HG02642 (cell line): ENCODE measurements around the gene PPP4R1.

ENCODE experiments used
- ATAC-seq: cut with Tn5 transposase; IDR thresholded peaks from one replicate; pipeline ENCODE4 v1.9.1; 2021; ENCODE audit warnings: mild to moderate bottlenecking; ENCODE audit not compliant: unreplicated experiment, poor library complexity

PPP4R1 gene

GRCh38 chr18:9520666-9521065 lies 93.7 kb downstream of the PPP4R1 start:
- no peak for ATAC-seq

DNA sequence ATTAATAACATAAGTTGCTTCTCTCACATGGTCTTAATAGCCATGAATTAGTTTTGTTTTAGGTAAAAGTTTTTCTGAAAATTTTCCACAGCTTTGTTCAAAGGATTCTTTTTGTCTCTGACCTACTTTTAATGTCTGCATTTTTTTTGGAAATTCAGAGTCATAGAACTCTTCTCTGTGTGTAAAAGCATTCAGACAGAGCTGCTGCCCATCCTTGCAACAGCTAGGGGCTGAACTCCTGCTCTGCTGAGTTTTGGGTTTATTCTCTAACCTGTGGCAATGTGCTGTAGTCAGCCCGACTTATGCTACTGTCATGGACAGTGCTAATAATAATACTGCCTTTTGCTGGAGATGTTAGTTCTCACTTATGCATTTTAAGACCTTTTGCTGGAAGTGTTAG lies 95.0 kb downstream of the PPP4R1 start:
- no peak for ATAC-seq

GRCh38 chr18:9517869-9518268 lies 96.5 kb downstream of the PPP4R1 start:
- no peak for ATAC-seq

DNA sequence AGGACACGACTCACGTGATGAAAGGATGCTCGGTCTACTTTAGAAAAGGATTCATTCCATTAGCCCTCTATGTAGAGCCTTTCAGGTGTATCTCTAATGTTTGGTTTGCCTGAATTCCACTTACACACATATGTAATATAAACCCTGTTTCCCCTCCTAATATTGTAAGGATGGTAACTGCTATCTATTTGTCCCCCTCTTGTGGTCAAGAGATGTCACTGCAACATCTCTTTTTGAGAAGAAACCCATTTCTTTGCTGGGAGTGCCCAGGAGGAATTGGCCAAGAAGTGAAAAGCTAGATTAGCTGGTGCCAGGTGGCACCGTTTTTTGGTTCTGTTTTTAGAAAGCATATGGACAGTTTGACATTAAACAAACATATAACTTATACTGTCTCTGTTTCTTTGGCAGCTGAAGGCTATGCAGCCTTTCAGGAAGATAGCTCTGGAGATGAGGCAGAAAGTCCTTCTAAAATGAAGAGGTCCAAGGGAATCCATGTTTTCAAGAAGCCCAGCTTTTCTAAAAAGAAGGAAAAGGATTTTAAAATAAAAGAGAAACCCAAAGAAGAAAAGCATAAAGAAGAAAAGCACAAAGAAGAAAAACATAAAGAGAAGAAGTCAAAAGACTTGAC lies 97.8 kb downstream of the PPP4R1 start:
- no peak for ATAC-seq

- no peak for ATAC-seq
Observed at GRCh38 chr18:9513971-9514512, 100.3 kb downstream of the PPP4R1 start.

GRCh38 chr18:9508446-9509025 lies 105.8 kb downstream of the PPP4R1 start:
- no peak for ATAC-seq

GRCh38 chr18:9507565-9508088 lies 106.7 kb downstream of the PPP4R1 start:
- ATAC-seq: no peak

GRCh38 chr18:9506046-9506792 lies 108.1 kb downstream of the PPP4R1 start:
- no peak for ATAC-seq
